GM21423 (cell line): Measurements from ENCODE around the gene CEP72.
A peak's percentile ranks its signal among the peaks of the same experiment; 100 is the strongest.
"Not testable (repeated sequence)": the region's sequence is repeated elsewhere in the genome, so short reads cannot be mapped to it uniquely, and the experiment has no call there.

ENCODE experiments used
- ATAC-seq: cut with Tn5 transposase; IDR thresholded peaks from one replicate; pipeline ENCODE4 v1.9.1; 2021; ENCODE audit warnings: mild to moderate bottlenecking, moderate library complexity; ENCODE audit not compliant: unreplicated experiment

CEP72 gene

DNA sequence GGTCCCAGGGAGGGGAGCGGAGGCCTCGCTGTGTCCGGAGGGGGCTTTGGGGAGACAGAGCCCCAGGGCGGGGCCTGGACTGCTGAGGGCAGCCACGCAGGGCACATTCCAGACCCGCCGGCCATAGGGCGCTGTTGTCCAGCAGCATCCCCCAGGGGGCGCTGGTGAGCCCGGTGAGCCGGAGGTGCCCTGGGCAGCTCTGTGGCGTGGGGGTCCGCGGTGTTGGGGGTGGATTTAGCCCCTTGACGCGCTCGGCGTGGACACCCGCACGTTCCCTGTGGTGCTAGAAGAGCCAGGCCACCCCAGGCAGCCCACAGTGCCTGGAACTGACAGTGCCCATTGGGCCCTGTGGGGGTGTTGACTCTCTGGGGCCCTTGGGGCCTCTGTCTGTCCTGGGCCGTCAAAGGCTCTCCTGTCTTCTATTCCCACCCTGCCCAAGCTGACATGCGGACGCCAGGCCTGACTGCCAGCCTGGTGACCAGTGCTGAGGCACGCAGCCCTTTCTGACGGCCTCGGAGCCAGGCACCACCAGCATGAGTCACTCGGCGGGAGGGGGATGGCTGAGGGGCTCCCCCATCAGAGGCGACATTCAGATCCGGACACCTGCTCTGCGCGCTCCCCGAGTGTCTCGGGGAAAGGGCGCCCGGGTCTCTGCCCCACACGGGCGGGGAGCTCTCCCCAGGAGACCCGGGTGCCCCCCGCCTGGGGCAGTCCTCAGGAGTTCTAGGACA is 57.1 kb downstream of the CEP72 start:
- no peak for ATAC-seq

DNA sequence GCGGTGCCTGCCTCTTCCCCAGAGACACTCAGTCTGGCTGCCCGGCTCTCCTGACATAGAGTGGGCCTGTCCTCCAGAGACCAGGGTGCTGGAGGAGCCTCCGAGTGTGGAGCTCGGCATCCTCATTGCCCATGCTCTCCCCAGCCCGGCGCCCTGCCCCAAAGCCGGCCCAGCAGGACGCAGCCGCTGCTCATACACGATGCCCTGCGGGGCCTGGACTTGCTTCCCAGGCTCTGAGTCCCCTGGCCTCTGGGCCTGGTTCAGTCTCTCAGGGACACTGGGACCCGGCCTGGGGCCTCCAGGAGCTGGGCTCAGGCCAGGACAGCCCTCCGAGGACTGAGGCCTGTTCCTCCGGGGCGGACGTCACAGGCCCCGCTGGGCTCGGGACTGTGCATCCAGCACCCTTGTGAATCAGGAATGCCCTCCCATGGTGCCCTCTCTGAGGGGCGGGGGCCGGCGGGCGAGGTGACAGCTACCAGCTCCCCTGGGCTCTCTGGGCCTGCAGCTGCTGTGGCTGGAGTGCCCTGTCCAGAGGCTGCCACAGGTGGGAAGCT is 57.8 kb downstream of the CEP72 start:
- no peak for ATAC-seq

DNA sequence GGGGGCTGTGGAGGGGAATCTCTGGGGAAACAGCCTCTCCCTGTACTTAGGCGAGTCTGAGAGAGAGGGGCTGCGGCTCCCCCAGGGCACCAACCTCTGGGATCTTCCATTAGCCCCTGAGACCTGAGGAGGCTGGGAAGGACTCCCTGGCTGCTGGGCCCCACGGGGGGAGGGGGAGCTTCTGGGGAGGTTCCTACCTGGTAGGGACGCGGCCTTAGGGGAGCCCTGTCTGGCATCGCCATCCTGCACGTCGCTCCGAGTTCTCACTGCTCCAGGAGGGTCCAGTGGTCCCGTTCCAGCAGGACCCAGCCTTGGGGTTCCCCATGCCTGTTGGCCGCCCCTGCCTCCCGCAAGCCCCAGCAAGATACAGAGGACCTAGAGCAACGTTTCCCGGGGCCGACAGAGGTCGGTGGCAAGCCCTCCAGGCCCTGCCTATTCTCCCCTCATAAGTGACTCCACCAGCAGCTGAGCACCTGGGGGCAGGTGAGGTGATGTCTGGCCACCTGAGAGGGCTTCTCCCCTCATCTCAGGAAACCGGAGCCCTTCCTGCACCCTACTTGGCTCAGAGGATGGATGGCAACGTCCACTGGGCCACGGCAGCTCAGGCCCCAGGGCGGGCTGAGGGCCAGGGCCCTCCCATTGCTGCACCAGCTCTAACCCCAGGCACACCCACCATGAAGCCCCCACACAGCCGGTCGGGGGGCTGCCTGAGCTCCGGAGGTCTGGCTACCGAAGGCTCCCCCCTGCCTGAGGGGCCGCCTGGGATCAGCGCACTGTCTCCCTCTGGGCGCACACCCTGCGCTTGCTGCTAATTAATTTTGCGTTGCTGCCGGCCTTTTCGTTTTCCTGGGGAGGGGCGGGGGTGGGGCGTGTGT is 58.5 kb downstream of the CEP72 start:
- no peak for ATAC-seq

DNA sequence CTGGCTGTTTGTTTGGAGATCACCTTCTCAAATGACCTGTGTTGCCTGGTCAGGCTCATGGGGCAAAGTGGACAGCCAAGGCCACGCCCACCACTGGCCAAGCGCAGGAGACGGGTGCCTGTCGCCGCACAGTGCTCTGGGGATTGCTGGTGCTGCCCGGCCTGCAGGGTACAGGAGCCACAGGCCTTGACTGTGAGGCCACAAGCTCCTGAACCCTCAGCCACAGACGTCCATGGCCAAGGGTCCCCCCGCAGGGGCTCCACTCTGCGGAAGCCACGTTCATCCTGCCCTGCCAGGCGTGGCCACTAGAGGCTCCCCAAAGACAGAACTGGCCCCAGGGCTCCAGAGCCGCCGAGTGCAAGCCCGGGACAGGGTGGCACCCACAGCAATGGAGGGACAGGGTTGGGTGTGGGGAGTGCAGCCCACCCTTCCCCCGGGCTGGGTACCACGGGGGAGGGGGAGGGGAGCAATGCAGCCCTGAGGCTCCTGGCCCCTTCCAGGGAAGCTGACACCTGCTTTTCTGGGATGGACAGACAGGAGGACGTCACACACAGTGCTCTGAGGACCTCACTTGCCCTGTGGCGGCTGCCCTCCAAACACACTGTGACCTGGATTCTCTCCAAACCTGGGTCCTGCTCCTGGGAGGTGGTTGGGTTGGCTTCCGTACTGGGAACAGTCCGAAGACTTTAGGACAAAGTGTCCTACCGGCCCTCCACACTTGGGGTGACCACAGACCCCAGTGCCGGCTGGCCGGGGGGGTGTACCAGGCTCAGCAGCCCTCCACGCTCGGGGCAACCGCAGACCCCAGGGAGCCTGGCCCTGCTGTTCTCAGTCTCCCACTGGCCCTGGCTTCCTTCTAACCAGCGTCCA is 59.6 kb downstream of the CEP72 start:
- ATAC-seq = peak; percentile 66

DNA sequence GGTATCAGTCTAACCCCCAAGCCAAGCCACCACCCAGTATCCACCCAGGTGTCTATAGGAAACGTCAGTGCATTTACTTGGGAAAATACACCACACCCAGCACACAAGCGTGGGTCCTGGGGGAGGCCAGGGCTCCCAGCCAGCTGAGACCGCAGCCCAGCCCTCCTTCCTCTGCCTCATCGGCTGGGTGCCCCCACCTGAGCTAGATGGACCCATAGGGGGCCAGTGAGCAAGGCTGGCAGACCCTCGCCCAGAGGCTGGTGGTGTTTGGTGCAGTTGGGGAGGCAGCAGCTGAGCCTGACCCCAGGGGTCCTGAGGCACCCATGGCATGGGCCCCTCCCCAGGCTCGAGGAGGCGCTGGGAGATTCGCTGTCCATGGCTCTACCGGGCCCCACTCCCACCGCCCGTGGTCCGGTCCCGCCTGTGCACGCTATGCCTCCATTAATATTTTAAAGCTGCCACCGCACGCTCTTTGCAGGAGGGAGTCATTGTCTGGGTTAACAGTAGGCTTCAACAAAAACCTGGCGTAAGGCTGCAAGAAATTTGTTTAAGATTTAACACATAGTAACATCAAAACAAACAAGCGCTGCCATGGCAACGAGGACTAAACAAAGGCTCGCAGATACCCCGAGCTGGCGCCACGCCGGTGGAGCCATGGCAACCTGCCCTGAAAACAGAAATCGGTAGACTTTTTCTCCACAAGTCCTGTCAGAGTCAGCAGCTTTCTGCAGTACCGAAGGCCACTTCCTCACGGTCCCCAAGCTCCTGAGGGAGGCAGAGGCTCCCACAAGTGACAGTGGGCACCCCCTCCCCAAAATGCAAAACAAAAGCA is 60.4 kb downstream of the CEP72 start:
- no peak for ATAC-seq

DNA sequence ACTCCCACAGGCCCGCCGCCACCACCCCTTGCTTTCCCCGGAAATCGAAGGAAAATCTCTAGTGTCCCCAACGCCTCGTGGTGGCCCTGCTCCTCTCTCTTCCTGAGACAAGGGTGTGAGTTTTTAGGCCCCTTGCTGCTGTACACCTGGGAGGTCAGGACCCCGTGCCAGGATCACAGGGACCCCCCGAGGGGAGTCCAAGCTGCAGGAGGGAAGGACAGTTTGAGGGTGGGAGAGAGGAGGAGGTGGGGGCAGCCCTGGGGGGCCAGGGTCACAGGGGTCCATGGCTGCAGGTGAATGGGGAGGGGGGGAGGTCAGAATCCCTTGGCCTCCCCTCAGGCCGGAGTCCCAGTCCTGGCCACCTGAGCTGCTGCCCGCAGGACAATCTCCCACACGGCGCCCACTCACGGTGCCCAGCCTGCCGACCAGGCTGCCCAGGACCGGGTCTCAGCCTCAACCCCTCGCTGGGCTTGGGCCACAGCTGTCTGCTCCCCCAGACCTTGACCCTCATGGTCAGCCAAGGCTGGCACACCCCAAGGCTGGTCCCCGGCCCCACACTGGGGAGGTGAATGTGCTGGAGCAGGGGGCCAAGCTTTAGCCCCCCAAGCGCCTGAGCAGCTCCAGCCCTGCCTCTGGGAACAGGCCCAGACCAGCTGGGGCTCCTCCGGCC is 61.2 kb downstream of the CEP72 start:
- ATAC-seq = no peak

DNA sequence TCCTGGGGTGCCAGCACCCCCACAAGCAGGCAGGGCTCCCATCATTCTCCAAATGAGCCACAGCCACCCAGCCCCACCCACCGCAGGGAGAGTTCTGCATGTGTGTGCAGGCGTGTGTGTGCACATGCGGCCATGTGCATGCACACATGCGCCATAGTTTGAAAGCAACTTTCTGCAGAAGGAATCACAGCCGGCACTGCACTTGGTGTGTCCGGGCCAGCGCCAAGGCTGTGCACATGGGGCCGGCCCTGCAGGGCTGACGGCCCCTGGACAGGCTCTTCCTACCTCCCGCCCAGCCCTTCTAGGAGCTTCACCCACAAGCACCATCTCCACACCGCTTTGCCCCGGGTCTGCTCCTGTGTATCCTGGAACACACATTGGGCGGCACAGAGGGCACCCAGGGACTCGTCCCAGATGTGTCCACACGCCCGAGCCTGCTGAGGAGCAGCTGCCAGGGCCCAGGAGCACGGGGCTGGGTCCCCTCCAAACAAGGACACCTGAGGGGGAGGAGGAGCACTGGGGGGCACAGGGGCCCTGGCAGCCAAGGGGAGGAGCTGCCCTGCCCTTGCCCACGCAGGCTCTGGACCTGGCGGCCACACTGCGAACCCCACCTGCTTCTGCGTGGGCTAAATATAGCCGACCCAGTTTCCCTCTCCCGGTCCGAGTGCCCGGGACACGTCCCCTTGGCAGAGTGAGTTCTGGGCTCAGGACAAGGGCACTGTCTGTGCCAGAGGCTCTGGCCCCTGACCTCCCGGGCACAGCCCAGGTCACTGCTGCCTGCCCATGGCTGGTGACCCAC is 61.9 kb downstream of the CEP72 start:
- no peak for ATAC-seq

DNA sequence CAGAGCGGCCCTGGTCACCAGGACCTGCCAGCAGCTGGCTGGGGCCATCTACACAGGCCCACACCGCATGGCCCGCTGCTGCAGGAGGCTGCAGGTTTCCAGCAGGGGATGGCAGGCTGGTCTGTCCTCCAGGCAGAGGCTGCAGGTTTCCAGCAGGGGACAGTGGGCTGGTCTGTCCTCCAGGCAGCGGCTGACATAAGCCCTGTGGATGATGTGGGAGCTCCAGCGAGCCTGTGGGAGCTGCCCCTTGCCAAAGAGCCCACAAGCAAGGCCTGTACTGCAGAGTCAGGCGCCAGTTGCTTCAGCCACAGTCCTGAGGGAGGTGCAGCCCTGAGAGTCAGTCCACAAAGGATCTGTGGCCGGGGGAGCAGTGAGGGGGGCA is 62.5 kb downstream of the CEP72 start:
- ATAC-seq = no peak

DNA sequence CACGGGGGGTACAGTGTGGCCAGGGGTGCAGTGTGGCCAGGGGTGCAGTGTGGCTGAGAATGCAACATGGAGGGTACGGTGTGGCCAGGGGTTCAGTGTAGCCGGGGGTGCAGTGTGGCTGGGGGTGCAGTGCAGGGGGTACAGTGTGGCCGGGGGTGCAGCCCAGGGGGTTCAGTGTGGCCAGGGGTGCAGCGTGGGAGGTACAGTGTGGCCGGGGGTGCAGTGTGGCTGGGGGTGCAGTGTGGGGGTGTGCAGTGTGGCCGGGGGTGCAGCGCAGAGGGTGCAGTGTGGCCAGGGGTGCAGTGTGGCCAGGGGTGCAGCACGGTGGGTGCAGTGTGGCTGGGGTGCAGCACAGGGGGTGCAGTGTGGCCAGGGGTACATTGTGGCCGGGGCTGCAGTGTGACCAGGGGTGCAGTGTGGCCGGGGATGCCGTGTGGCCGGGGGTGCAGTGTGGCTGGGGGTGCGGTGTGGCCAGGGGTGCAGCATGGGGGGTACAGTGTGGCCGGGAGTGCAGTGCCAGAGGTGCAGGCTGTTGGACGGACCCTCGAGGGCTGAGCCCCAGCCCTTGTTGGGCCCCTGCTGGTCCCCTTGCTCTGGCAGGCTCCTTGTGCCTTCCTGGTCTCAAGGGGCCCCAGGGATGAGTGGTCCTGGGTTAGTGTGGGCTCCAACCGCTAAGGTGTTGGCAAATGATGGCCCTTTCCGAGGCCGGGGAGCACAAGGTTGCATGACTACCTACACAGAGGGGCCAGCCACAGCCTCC is 63.2 kb downstream of the CEP72 start:
- no peak for ATAC-seq

DNA sequence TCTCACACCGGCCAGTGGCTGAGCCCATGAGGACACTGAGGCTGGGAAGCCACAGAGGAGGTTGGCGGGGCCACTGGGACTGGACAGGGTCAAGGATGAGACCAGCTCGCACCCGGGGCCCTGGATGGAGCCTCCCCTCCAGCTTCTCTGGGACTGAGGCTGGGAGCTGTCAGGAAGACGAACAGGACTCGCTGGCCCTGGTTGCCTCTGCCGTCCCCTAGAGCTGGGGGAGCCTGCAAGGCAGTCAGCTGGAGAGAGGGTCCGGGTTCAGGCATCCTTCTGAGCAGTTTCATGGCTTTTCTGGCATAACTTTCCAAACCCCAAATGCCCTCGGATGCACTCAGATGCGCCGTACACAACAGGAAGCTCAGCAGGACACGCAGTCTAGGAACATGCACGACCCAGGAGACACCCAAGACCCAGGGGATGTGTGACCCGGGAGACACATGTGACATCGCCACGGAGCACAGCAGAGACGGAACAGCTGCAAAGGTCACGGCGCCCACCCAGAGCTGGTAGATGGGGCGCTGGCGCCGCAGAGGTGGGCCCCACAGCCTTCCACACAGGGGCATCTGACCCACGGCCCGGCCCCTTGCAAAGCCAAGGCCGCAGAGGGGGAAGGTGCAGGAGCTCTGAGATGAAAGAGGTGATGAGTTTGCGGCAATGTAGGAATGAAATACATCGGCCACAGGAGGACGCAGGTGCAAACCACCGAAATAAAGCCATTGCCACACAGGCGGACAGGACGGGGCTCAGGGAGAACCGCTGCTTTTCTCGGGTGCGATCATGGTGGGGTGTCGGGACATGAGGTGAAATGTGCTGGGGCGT is 63.9 kb downstream of the CEP72 start:
- ATAC-seq = no peak

DNA sequence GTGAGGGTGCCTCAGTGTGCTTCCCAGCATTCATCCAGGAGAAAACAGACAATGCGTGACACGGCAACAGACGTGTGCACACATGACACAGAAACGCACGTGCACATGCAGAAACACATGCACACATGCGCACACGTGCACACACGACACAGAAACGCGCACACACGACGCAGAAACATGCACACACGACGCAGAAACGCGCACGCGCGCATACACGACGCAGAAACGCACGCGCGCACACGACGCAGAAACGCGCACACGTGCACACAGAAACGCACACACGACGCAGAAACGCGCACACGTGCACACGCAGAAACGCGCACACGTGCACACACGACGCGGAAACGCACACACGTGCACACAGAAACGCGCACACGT is 64.5 kb downstream of the CEP72 start:
- ATAC-seq = no peak

DNA sequence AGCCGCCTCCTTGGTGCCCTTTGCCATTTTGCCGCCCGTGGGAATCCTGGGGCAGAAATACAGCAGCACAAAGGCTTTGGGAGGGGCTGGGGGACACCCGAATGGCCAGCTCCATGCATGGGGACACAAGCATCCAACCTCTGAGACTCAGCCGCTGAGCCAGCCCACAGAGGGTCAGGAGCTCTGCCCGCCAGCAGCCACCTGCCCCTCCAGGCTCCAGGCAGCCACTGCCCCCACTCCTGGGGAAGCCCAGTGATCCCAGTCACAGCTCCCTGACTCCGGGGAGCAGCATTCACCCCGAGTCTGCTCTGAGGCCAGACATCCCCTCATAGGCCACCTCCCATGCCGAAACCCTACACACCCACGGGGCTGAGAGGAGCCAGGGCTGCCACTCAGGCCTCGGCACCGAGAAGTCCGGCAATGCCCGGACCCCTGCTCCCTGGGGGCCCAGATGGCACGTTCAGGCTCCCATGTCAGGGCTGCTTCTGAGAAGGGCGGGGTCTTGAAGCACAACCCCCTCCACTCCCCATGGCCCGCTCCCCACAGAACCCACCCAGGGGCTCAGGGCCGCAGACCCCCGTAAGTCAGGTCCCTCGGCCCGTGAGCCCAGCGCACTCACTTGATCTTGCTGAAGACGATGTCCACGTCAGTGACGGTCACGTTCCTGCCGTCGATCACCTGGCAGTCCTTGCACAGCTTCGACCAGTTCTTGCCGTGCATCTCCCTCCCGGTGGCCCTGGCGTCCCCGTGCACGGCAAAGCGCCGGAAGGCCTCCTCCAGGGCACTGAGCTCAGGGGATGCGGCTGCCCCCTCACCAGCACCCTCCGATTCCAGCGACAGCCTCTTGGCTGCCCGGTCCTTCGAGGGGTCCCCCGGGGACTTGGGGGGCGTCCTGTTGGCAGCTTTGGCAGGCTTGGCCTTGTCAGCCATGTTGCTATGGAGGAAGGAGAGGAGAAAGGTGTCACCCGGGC is 65.3 kb downstream of the CEP72 start:
- ATAC-seq = no peak

DNA sequence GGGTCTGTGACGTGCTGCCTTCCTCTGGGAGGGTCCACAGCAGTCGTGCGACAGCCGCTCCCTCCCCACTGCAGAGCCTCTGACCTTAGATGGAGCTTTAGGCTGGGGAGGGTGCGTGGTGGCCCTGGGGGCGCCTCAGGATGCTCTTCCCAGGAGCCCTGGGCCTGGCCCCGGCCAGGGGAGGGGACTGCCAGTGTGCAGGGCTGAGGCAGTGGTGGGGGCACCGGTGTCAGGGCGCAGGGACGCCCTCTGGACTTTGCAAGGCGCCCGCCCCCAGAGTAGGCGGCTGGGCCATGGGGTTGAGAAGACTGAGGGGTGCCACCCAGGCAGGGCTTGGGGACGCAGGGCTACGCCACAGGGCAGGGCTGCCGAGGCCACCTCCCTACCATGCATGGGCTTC is 66.4 kb downstream of the CEP72 start:
- not testable (repeated sequence) for ATAC-seq

DNA sequence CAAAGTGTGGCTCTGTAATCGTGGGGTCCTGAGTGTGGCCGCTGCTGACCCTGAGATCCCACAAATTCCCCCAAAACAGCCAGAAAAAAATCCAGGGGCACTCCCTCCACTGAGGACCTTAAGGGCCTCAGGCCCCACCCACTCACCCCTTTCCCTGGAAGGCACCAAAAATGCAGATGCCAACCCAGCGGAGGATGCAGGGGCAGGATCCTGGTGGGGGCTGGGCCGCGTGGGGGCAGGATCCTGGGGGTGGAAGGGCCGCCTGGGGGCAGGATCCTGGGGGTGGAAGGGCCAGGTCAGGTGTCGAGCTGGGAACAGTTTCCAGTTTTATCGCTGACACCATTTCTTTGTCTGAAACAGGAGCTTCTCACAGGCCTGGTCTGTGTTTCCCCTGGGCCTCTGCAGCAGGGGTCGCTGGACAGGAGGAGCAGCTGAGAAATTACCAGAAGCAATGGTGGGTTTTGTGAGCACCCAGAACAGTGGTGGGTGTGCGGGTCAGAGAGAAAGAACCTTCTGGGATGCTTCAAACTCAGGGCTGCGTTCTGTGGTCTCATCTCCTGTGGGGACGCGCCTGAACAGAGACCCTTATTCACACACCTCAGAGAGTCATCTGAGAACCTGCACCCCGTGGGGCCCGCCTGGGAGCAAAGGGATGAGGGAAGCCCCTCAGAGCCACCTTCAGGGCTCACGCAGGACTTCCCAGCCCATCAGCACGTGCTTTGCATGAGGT is 67.2 kb downstream of the CEP72 start:
- ATAC-seq = not testable (repeated sequence)

DNA sequence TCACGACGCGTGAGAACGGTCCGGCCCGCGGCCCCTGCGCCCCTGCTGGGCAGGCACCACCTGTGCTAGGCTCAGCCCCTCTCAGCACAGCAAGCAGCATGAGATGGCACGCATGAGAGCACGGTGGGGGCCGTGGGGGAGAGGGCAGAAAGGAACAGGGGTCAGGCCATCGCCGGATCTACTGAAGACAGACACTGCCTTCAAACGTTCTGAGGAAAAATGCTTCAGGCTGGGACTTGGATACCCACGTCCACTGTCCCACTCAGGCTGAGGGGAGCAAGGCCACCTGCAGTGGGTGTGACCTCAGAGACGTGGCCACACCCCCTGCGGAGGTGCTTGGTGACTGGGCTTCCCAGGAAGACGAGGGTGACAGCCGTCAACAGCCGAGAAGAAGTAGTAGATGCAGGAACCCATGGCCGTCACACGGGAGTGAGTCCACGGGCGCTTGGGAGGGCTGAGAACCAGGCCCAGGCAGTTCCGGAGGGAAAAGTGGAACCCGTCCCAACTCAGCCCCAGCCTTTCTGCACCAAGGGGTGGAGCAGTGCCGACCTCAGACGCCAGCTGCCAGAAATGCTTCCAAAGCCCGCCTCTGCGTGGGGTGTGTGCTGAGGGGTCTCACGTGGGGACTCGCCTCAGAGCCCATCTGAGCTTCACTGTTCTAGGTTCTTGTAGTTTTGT is 68.1 kb downstream of the CEP72 start:
- not testable (repeated sequence) for ATAC-seq
